ENCODE data around the gene TCAP.

The TCAP gene

DNA sequence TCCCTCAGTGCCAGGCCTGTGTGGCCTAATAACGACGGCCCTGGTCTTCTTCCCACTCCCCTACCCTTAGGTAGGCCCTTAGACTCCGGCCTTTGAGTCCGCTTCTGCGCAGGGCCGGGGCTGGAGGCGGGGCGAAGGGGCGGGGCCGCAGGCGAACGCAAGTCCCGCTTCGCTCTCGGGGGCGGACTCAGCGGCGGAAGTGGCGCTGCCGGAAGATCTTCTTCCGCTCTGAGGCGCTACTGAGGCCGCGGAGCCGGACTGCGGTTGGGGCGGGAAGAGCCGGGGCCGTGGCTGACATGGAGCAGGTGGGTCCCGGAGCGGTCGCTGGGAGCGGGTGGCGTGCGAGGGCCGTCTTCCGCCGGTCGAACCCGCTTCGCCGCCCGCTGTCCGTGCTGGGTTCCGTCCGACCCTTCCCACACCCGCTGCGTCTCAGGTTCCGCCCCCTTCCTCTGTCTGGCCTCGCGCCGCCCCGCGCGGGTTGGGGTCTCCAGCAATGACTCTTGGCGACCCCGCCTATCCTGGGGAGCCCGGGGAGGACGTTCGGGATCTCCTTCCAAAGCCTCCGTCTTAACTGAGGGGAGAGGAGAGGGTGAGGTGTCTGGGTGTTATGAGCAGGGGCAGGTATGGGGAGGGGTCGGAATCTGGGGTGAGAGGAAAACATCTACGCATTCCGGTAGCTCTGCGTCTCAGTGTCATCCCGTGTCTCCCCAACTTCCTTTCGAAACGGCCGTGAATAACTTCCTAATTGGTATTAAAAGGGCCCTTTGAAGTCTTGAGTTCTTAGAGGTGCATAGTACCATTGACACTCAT, 28.0 kb upstream of the TCAP start, which contains the start of gene STARD3:
Gene STARD3 (plus strand): TSS at position 218 of the 810 bp plus-strand sequence. CDS start 16,388 bp downstream, outside the sequence.
- peak; percentile 91 for DNase-seq (ENCODE audit: low read depth)
- TF ChIP-seq, protein P1, sequence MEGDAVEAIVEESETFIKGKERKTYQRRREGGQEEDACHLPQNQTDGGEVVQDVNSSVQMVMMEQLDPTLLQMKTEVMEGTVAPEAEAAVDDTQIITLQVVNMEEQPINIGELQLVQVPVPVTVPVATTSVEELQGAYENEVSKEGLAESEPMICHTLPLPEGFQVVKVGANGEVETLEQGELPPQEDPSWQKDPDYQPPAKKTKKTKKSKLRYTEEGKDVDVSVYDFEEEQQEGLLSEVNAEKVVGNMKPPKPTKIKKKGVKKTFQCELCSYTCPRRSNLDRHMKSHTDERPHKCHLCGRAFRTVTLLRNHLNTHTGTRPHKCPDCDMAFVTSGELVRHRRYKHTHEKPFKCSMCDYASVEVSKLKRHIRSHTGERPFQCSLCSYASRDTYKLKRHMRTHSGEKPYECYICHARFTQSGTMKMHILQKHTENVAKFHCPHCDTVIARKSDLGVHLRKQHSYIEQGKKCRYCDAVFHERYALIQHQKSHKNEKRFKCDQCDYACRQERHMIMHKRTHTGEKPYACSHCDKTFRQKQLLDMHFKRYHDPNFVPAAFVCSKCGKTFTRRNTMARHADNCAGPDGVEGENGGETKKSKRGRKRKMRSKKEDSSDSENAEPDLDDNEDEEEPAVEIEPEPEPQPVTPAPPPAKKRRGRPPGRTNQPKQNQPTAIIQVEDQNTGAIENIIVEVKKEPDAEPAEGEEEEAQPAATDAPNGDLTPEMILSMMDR (conservative IDR thresholded peaks at IDR 0.05; ENCODE audit: low read depth, low read length): no peak

DNA sequence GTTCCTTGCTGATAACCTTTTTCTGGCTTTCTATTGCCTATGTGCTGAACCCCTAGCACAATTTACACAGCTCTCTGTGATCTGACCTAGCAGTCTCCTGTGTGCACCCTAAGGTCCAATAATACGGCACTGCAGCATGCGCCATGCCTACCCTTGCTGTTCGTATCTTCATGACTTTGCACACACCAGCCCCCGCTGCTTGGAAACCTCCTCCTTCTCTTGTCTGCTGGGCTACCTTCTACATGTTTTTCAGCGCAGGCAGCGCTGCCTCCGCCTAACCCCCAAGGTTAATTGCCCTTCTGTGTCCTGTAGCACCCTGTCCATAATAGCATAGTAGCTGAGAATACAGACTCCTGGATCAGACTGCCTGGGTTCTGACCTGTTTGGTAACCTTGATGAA, 26.8 kb upstream of the TCAP start:
- TF ChIP-seq, protein P1 (conservative IDR thresholded peaks at IDR 0.05; ENCODE audit: low read depth, low read length): no peak
- DNase-seq (ENCODE audit: low read depth): no peak
- H3K4me3 ChIP-seq (ENCODE audit: low read depth, low read length): peak overlapping the region; percentile 96

More for the DNA sequence above, 28.0 kb upstream of the TCAP start, which contains the start of gene STARD3:
- peak within 1 kb of the TSS; percentile 96 for H3K4me3 ChIP-seq (ENCODE audit: low read depth, low read length)

DNA sequence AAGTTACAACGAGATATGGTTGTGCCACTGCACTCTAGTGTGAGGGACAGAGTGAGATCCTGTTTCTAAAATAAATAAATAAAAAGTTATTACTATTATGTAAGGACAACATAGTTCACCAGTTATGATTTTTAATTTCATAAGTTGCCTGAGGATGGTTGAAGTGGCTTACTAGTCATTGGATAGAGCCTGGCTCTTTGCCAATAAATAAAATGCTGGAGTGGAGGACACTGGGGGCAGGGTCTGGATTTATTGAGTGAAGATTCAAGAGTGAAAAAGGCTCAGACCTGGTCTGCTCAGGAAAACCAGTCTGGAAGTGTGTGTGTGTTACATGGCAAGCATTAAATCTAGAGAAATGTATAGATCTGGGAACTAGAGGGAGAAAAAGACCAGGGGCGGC, 26.1 kb upstream of the TCAP start:
- TF ChIP-seq, protein P1 (conservative IDR thresholded peaks at IDR 0.05; ENCODE audit: low read depth, low read length): no peak
- DNase-seq (ENCODE audit: low read depth): no peak
- H3K4me3 ChIP-seq (ENCODE audit: low read depth, low read length): no peak overlapping the region

DNA sequence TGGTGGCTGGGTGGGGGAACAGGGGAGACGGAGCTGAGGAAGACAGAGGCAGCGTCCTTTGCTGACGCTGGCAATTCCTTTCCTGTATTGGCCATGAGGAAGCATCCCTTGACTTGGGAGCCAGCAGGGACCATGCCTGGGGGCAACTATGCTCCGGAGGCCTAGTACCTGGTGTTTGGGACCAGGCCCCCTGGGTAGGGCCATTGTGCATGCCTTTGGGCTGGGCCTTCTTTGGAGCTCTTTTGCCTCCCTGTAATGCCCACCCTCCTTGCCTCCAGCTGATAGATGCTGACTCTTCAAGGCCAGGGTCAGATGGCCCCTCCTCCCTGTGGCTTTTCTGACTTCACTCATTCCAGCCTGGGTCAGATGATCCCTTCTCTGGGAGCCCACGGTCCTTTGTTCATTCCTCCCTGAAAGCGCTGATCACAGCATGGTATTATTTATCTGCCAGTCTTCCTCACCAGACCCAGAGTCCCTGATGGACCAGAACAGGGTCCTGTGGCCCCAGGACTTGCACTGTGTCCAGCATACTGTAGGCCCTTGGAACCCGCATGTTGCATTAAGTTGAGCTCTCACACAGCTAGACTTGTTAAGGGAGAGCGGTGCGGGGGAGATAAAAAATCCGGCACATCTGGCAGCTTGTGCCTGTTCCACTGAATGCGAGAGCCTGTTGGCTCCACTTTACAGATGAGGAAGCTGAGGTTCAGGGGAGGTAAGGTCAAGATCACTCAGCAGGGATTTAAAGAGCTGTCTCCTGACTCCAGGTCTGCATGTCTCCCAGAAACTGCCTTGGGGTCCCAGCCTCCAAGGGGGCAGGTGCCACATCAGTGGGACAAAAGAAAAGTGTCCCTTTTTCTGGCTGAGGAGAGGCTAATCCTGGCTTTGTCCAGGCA, 25.3 kb upstream of the TCAP start:
- TF ChIP-seq, protein P1 (conservative IDR thresholded peaks at IDR 0.05; ENCODE audit: low read depth, low read length): no peak
- no peak overlapping the region for H3K4me3 ChIP-seq (ENCODE audit: low read depth, low read length)
- DNase-seq (ENCODE audit: low read depth): peak; percentile 44

DNA sequence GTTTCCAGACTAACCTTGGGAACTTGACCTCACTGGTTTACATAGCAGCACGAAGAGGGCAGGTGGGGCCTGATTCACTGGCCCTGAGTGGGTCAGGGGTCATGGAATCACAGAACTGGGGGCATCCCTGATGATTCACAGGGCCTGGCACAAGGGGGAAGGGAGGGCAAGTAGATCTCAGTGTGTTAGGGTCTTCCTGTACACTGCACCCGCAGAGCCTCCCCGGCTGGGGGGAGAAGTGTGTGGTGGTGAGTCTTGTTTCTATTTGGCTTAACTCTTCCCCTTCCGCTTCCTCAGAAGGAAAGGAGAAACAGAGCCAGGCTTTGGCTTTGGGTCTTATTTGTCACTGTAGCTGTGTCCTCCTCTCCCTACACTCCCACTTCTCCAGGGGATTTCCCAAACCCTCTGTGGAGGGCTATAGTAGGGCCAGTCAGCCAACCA, 24.5 kb upstream of the TCAP start:
- TF ChIP-seq, protein P1 (conservative IDR thresholded peaks at IDR 0.05; ENCODE audit: low read depth, low read length): no peak
- H3K4me3 ChIP-seq (ENCODE audit: low read depth, low read length): no peak overlapping the region
- DNase-seq (ENCODE audit: low read depth): no peak

DNA sequence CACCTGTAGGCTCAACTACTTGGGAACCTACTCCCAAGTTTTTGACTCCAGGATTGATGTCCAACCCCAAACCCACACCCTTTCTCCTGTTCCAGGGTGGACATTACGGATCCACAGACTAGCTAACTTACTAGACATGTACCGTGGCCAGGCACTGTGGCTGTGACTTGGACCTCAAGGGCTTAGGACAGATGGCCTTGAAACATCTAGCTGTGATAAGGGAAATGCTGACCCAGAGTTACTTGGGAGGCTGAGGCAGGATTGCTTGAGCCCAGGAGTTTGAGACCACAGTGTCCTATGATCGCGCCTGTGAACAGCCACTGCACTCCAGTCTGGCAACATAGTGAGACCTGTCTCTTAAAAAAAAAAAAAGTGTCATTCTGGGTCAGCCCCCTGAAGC, 24.1 kb upstream of the TCAP start:
- no peak overlapping the region for H3K4me3 ChIP-seq (ENCODE audit: low read depth, low read length)
- TF ChIP-seq, protein P1 (conservative IDR thresholded peaks at IDR 0.05; ENCODE audit: low read depth, low read length): no peak
- no peak for DNase-seq (ENCODE audit: low read depth)
